Neural crest cell (in vitro differentiated cells): ENCODE results near the gene LCN15. TPM values are rescaled to one million over a fixed set of nuclear protein-coding genes. Genes with fewer than 3 reads are reported as not detected.
A peak's percentile ranks its signal among the peaks of the same experiment; 100 is the strongest.
"Not testable (repeated sequence)": the region's sequence is repeated elsewhere in the genome, so short reads cannot be mapped to it uniquely, and the experiment has no call there.

ENCODE experiments used
- DNase-seq: peaks from one replicate; pipeline ENCODE4 v3.0.0; 2021; ENCODE audit warnings: low read depth, mixed read lengths, low spot score
- H3K27ac Mint-ChIP-seq: one replicate; pipeline ENCODE4 v1.8.0; 2021; ENCODE audit warnings: mild to moderate bottlenecking, mixed read lengths; ENCODE audit not compliant: unreplicated experiment
- H3K27me3 Mint-ChIP-seq: 2 replicates; pipeline ENCODE4 v1.8.0; 2021; ENCODE audit warnings: low read depth, mild to moderate bottlenecking, mixed read lengths
- H3K36me3 Mint-ChIP-seq: 2 replicates; pipeline ENCODE4 v1.8.0; 2021; ENCODE audit warnings: low read depth, mild to moderate bottlenecking, mixed read lengths
- H3K4me1 Mint-ChIP-seq: 2 replicates; pipeline ENCODE4 v1.8.0; 2021; ENCODE audit warnings: mixed read lengths
- H3K4me3 Mint-ChIP-seq: one replicate; pipeline ENCODE4 v1.8.0; 2021; ENCODE audit warnings: mild to moderate bottlenecking, mixed read lengths
- H3K9me3 Mint-ChIP-seq: 2 replicates; pipeline ENCODE4 v1.8.0; 2021; ENCODE audit warnings: mixed read lengths
- CTCF ChIP-seq: fragments of 200-600 bp; sonication (generic); conservative IDR thresholded peaks from 2 replicates; pipeline ENCODE4 v1.5.0; 2021; ENCODE audit warnings: antibody characterized with exemption, mild to moderate bottlenecking
- total RNA-seq: library from RNA; stranded (reverse); gene quantifications from 2 replicates; pipeline ENCODE4 v1.2.1, GENCODE V29; 2021

Gene LCN15
- total RNA-seq, 1 donor from 2014 or later = not detected

- DNase-seq = no peak
- H3K9me3 Mint-ChIP-seq = no peaks in the 10 kb centered on the region
- H3K36me3 Mint-ChIP-seq = peaks cover 7% of the 10 kb centered on the region
- peaks cover 37% of the 10 kb centered on the region for H3K27me3 Mint-ChIP-seq
- TF ChIP-seq CTCF = no peak
- peak overlapping the region; percentile 44 for H3K4me3 Mint-ChIP-seq
- H3K4me1 Mint-ChIP-seq = peaks cover 11% of the 10 kb centered on the region
- no peak overlapping the region for H3K27ac Mint-ChIP-seq
Measured at GRCh38 chr9:136802321-136802720, 38.0 kb upstream of the LCN15 start.

GRCh38 chr9:136799854-136800657, 35.7 kb upstream of the LCN15 start:
- Mint-ChIP-seq H3K36me3 (peaks cover 3% of the 10 kb centered on the region), H3K4me3 (peak overlapping the region; percentile 94), H3K27ac (no peak overlapping the region), H3K9me3 (no peaks in the 10 kb centered on the region), H3K27me3 (peaks cover 49% of the 10 kb centered on the region), H3K4me1 (peaks cover 25% of the 10 kb centered on the region)
- no peak for TF ChIP-seq CTCF
- DNase-seq = peak; percentile 71

DNA sequence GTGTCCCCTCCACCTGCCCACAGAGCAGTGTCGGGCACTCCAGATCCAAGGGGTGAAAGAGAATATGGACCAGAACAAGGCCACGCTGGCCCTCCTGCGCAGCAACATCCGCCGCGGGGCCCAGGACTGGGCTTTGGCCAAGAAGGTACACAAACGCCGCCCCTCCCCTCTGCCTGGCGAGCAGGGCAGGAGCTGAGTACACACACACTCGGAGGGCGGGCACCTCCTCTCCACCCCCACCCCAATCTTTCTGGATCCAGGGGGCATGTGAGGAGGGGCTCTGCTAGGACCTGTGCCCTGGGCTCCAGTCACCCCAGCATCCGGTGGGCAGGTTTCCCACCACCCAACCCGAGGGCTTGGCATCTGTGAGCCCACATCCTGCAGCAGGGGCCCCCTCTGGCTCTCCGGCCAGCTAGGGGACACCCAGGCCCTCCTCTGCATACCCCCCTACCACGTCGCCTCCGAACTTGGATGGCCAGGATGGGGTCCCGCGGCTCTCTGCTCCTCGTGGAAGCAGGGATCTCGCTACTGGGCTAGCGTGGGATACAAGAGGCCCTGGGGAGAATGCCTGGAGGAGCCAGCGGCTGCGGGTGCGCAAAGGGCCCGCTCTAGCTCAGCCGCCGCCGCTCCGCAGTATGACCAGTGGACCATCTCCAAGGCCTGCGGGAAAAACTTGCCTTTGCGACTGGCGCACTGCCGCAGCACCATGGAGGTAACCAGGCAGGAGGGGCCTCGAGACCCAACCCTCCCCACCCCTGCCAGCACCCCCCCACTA, 34.9 kb upstream of the LCN15 start:
- no peak for DNase-seq

GRCh38 chr9:136798708-136799078, 34.4 kb upstream of the LCN15 start:
- Mint-ChIP-seq H3K27me3 (peaks cover 46% of the 10 kb centered on the region), H3K27ac (no peak overlapping the region), H3K4me3 (peak overlapping the region; percentile 34), H3K9me3 (no peaks in the 10 kb centered on the region), H3K36me3 (no peaks in the 10 kb centered on the region), H3K4me1 (peaks cover 25% of the 10 kb centered on the region)
- no peak for DNase-seq
- TF ChIP-seq CTCF = no peak

More for the DNA sequence above, 34.9 kb upstream of the LCN15 start:
- TF ChIP-seq CTCF = no peak
- Mint-ChIP-seq H3K27ac (no peak overlapping the region), H3K9me3 (no peaks in the 10 kb centered on the region), H3K36me3 (peaks cover 3% of the 10 kb centered on the region), H3K27me3 (peaks cover 49% of the 10 kb centered on the region), H3K4me3 (peak overlapping the region; percentile 23), H3K4me1 (peaks cover 25% of the 10 kb centered on the region)

DNA sequence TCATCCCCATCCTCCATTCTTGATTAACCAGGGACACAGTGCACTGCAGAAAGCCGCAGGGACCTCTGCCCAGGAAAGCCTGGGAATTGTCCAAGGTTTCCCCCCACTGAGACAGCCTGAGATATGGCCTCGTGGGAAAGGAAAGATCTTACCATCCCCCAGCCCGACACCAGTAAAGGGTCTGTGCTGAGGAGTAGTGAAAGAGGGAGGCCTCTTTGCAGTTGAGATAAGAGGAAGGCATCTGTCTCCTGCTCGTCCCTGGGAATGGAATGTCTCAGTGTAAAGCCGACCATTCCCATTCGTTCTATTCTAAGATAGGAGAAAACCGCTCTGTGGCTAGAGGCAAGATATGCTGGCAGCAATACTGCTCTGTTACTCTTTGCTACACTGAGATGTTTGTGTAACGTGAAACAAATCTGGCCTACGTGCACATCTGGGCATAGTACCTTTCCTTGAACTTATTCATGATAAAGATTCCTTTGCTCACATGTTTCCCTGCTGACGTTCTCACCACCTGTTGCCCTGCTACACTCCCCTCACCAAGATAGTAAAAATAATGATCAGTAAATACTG, 32.5 kb upstream of the LCN15 start:
- peak overlapping the region; percentile 69 for H3K4me3 Mint-ChIP-seq
- H3K9me3 Mint-ChIP-seq, H3K36me3 Mint-ChIP-seq, DNase-seq: not testable (repeated sequence)
- peaks cover 31% of the 10 kb centered on the region for H3K4me1 Mint-ChIP-seq
- peak overlapping the region; percentile 35 for H3K27ac Mint-ChIP-seq
- H3K27me3 Mint-ChIP-seq = peaks cover 39% of the 10 kb centered on the region
